ENCODE results near the gene PIK3R2.

PIK3R2 gene

GRCh38 chr19:18131841-18132596, 20.9 kb upstream of the PIK3R2 start:
- no peak for TF ChIP-seq CTCF (conservative IDR thresholded peaks at IDR 0.05; ENCODE audit: low read depth, low read length)
- H3K4me3 ChIP-seq (ENCODE audit: low read depth, low read length), result no peak overlapping the region
- no peak for DNase-seq (ENCODE audit: low read depth)

- no peak overlapping the region for H3K4me3 ChIP-seq (ENCODE audit: low read depth, low read length)
- no peak for TF ChIP-seq CTCF (conservative IDR thresholded peaks at IDR 0.05; ENCODE audit: low read depth, low read length)
- no peak for DNase-seq (ENCODE audit: low read depth)
These were observed 17.0 kb upstream of the PIK3R2 start for GRCh38 chr19:18135712-18136584.

GRCh38 chr19:18137242-18137641, 15.7 kb upstream of the PIK3R2 start:
- no peak for TF ChIP-seq CTCF (conservative IDR thresholded peaks at IDR 0.05; ENCODE audit: low read depth, low read length)
- H3K4me3 ChIP-seq (ENCODE audit: low read depth, low read length), result no peak overlapping the region
- no peak for DNase-seq (ENCODE audit: low read depth)

GRCh38 chr19:18137657-18138339, 15.2 kb upstream of the PIK3R2 start:
- no peak for DNase-seq (ENCODE audit: low read depth)
- no peak overlapping the region for H3K4me3 ChIP-seq (ENCODE audit: low read depth, low read length)
- no peak for TF ChIP-seq CTCF (conservative IDR thresholded peaks at IDR 0.05; ENCODE audit: low read depth, low read length)

- no peak for TF ChIP-seq CTCF (conservative IDR thresholded peaks at IDR 0.05; ENCODE audit: low read depth, low read length)
- DNase-seq (ENCODE audit: low read depth), result no peak
- no peak overlapping the region for H3K4me3 ChIP-seq (ENCODE audit: low read depth, low read length)
These were observed 12.5 kb upstream of the PIK3R2 start for GRCh38 chr19:18140473-18140872.

- no peak overlapping the region for H3K4me3 ChIP-seq (ENCODE audit: low read depth, low read length)
- no peak for DNase-seq (ENCODE audit: low read depth)
- no peak for TF ChIP-seq CTCF (conservative IDR thresholded peaks at IDR 0.05; ENCODE audit: low read depth, low read length)
These were observed 11.9 kb upstream of the PIK3R2 start for GRCh38 chr19:18141031-18141430.
